Endothelial cell of umbilical vein (primary cell): ENCODE measurements around the gene B4GALNT4. TPM values are rescaled to one million over a fixed set of nuclear protein-coding genes. Genes with fewer than 3 reads are reported as not detected.

Experiments
- BruUV-seq: library from RNA; stranded (reverse); fragments of 400-500 nt; replicated peaks from 2 replicates; lab custom pipeline; 2021; lab: Mats Ljungman, UMichigan
- CTCF ChIA-PET: fragments of 300-600, 350-600 bp; sonication (Branson Sonifier 250); formaldehyde crosslinking; loops from one replicate; lab custom pipeline; 2021; ENCODE audit warnings: antibody characterized with exemption, inconsistent platforms; lab: Charles Lee
- POLR2A ChIA-PET: fragments of 300-600, 350-600 bp; sonication (Branson Sonifier 250); formaldehyde crosslinking; loops from one replicate; lab custom pipeline; 2021; ENCODE audit warnings: antibody characterized with exemption, inconsistent platforms; lab: Charles Lee
- DNase-seq: peaks from one replicate; pipeline ENCODE4 v3.0.0-alpha.2; 2011; ENCODE audit warnings: low read depth, low spot score
- FAIRE-seq: peaks from 2 replicates; lab custom pipeline; 2011; peaks lifted over from hg19 to GRCh38; lab: Jason Lieb, UNC
- H2AFZ ChIP-seq: 2 replicates; pipeline ENCODE4 v1.6.0; 2012; ENCODE audit warnings: low read depth, low read length, control low read depth, inconsistent platforms
- H3K27ac ChIP-seq: 2 replicates; pipeline ENCODE4 v1.5.1; 2011; ENCODE audit warnings: low read depth, mild to moderate bottlenecking, control low read depth, low read length, moderate library complexity; ENCODE audit not compliant: insufficient read depth
- H3K27me3 ChIP-seq, 2 experiments: 2 replicates each; pipeline versions ENCODE4 v1.6.0 to v1.6.1; 2011; ENCODE audit warnings: low read length in 2 of 2, mixed read lengths in 1 of 2; ENCODE audit not compliant: control insufficient read depth in 2 of 2, insufficient read depth in 2 of 2
- H3K36me3 ChIP-seq, 2 experiments: 2 replicates in 1 of 2; 3 replicates in 1 of 2; pipeline ENCODE4 v1.5.1; 2011; ENCODE audit warnings: low read length in 2 of 2, mild to moderate bottlenecking in 1 of 2, moderate library complexity in 1 of 2; ENCODE audit not compliant: control insufficient read depth in 2 of 2, insufficient read depth in 2 of 2; ENCODE audit errors: extremely low read depth in 1 of 2
- H3K4me1 ChIP-seq: 3 replicates; pipeline ENCODE4 v1.5.1; 2011; ENCODE audit warnings: mild to moderate bottlenecking, low read length; ENCODE audit not compliant: control insufficient read depth, insufficient read depth; ENCODE audit errors: extremely low read depth
- H3K4me2 ChIP-seq: 2 replicates; pipeline ENCODE4 v1.6.1; 2011; ENCODE audit warnings: low read length, control low read depth, mixed read lengths; ENCODE audit not compliant: insufficient read depth
- H3K4me3 ChIP-seq, 3 experiments: fragments of 200-600 bp in 1 of 3; sonication (generic), shearing (Covaris generic) in 1 of 3; replicated peaks in 1 of 3; 2 replicates each; pipeline ENCODE4 v1.5.1; 2011 to 2016; ENCODE audit warnings: control low read depth in 3 of 3, low read length in 3 of 3, mild to moderate bottlenecking in 2 of 3, inconsistent platforms in 1 of 3, low read depth in 1 of 3, moderate library complexity in 1 of 3; ENCODE audit not compliant: insufficient read depth in 1 of 3
- H3K79me2 ChIP-seq: 2 replicates; pipeline ENCODE4 v1.6.0; 2012; ENCODE audit warnings: low read length, inconsistent platforms; ENCODE audit not compliant: control insufficient read depth, insufficient read depth
- H3K9ac ChIP-seq: replicated peaks from 2 replicates; pipeline ENCODE3; 2011; ENCODE audit warnings: low read length, control low read depth; ENCODE audit not compliant: insufficient read depth; ENCODE audit errors: extremely low read depth
- H3K9me1 ChIP-seq: replicated peaks from 3 replicates; pipeline ENCODE4 v1.6.0; 2011; ENCODE audit warnings: mild to moderate bottlenecking, low read length; ENCODE audit not compliant: control insufficient read depth, insufficient read depth; ENCODE audit errors: extremely low read depth
- H3K9me3 ChIP-seq: replicated peaks from 2 replicates; pipeline ENCODE4 v1.5.1; 2012; ENCODE audit warnings: low read length, inconsistent platforms; ENCODE audit not compliant: control insufficient read depth, insufficient read depth
- H4K20me1 ChIP-seq: replicated peaks from 2 replicates; pipeline ENCODE3; 2011; ENCODE audit warnings: mild to moderate bottlenecking, low read length; ENCODE audit not compliant: control insufficient read depth, insufficient read depth; ENCODE audit errors: extremely low read depth
- EZH2 ChIP-seq: IDR thresholded peaks from 2 replicates; pipeline ENCODE4 v1.6.1; 2012; ENCODE audit warnings: borderline replicate concordance, low read depth, mild to moderate bottlenecking, moderate library complexity, low read length, inconsistent platforms; ENCODE audit not compliant: severe bottlenecking
- FOS ChIP-seq: IDR thresholded peaks from 2 replicates; pipeline ENCODE4 v1.6.1; 2011; ENCODE audit warnings: mild to moderate bottlenecking, low read length, moderate library complexity, borderline replicate concordance; ENCODE audit not compliant: insufficient read depth
- GATA2 ChIP-seq: IDR thresholded peaks from 2 replicates; pipeline ENCODE4 v1.7.0; 2011; ENCODE audit warnings: low read depth, mild to moderate bottlenecking, moderate library complexity, mixed read lengths, low read length; ENCODE audit not compliant: insufficient read length, insufficient read depth
- MYC ChIP-seq: IDR thresholded peaks from one replicate; pipeline ENCODE4 v1.6.1; 2011; ENCODE audit warnings: mild to moderate bottlenecking, low read depth, low read length
- POLR2A ChIP-seq: IDR thresholded peaks from 2 replicates; pipeline ENCODE4 v1.6.1; 2012; ENCODE audit warnings: low read depth, mild to moderate bottlenecking, control low read depth, low read length
- POLR2AphosphoS5 ChIP-seq: IDR thresholded peaks from 2 replicates; pipeline ENCODE4 v1.6.1; 2012; ENCODE audit warnings: low read depth, mild to moderate bottlenecking, control low read depth, low read length, moderate library complexity; ENCODE audit not compliant: insufficient read depth
- dilution Hi-C: fragments of 300-500 bp; cut with MboI; formaldehyde crosslinking; loops from one replicate; pipeline ENCODE4 v1.15.0; 2019; ENCODE audit warnings: low sequenced_read_pairs; ENCODE audit not compliant: extremely low pct_ligation_motif_present
- intact Hi-C: fragments of 100-400 bp; cut with micrococcal nuclease; formaldehyde crosslinking; loops from one replicate; pipeline ENCODE4 v1.10.0; 2022
- polyA plus RNA-seq, 4 experiments: library from polyadenylated mRNA; depleted of rRNA in 3 of 4; stranded (reverse) in 3 of 4; unstranded in 1 of 4; fragments of >200 nt; gene quantifications; 2 replicates each; pipeline versions ENCODE4 v1.2.1 to v1.2.3, GENCODE V29; 2011 to 2012; ENCODE audit warnings: missing spikeins in 1 of 4
- total RNA-seq: library from RNA; stranded (reverse); gene quantifications from 2 replicates; pipeline ENCODE4 v1.2.3, GENCODE V29; 2021
- TF ChIP-seq, protein P1 (sequence below), 2 donors: IDR thresholded peaks; 1 replicate in 1 of 2; 2 replicates in 1 of 2; pipeline ENCODE4 v1.5.1; 2011; ENCODE audit warnings: low read length in 2 of 2, mild to moderate bottlenecking in 2 of 2, moderate library complexity in 2 of 2, control low read depth in 1 of 2, inconsistent platforms in 1 of 2, low read depth in 1 of 2; ENCODE audit not compliant: insufficient read depth in 1 of 2; ENCODE audit errors: extremely low read depth in 1 of 2

Gene B4GALNT4
- total and polyA plus RNA-seq, 2 donors (not counting 3 experiments of a cell fraction or from before 2014, with no cell fraction given) = 9.2 to 9.6 TPM

DNA sequence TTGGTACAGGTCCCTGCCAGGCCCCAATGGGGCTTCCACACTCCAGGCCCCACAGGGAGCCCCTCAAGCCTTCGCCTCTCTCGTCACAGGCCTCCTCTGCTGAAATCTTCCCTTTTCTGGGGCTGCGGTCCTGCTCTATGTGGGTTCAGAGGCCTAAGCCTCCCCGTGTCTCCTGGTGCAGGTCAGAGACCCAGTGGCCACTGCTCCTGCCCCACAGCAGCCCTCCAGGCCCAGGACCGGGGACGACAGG lies 42.8 kb upstream of the B4GALNT4 start:
- Histone ChIP-seq H3K9me3 (no peaks in the 10 kb centered on the region), H3K27me3 (no peaks in the 10 kb centered on the region), H3K4me2 (no peak overlapping the region), H3K27ac (peak overlapping the region; percentile 59), H3K36me3 (no peaks in the 10 kb centered on the region), H4K20me1 (no peaks in the 10 kb centered on the region), H3K79me2 (no peaks in the 10 kb centered on the region), H2AFZ (peak overlapping the region; percentile 50), H3K4me3 (no peak overlapping the region), H3K9ac (no peak overlapping the region), H3K4me1 (peaks cover 15% of the 10 kb centered on the region), H3K9me1 (no peaks in the 10 kb centered on the region)
- no peak for FAIRE-seq
- CTCF ChIA-PET = interaction anchor here (1.2 to 1.3 kb wide), 2 partner anchors 22 to 24 kb away, joined by 3 to 4 read pairs; no protein-coding TSS in a partner anchor
- POLR2A ChIA-PET = no interaction called here
- intact Hi-C loops (loop anchor here (2.0 kb wide), 1 partner anchor 30 kb away; no protein-coding TSS in a partner anchor), dilution Hi-C loops (no loop called here)
- no peak for DNase-seq
- TF ChIP-seq FOS (no peak), EZH2 (no peak), MYC (no peak), POLR2A (no peak), GATA2 (no peak), POLR2AphosphoS5 (no peak)
- TF ChIP-seq, protein P1, sequence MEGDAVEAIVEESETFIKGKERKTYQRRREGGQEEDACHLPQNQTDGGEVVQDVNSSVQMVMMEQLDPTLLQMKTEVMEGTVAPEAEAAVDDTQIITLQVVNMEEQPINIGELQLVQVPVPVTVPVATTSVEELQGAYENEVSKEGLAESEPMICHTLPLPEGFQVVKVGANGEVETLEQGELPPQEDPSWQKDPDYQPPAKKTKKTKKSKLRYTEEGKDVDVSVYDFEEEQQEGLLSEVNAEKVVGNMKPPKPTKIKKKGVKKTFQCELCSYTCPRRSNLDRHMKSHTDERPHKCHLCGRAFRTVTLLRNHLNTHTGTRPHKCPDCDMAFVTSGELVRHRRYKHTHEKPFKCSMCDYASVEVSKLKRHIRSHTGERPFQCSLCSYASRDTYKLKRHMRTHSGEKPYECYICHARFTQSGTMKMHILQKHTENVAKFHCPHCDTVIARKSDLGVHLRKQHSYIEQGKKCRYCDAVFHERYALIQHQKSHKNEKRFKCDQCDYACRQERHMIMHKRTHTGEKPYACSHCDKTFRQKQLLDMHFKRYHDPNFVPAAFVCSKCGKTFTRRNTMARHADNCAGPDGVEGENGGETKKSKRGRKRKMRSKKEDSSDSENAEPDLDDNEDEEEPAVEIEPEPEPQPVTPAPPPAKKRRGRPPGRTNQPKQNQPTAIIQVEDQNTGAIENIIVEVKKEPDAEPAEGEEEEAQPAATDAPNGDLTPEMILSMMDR (IDR thresholded peaks at IDR 0.05; ENCODE audit: extremely low read depth in 1 of 2, insufficient read depth in 1 of 2, low read depth in 1 of 2, low read length in 2 of 2) = no peak
- no TSS peak for BruUV-seq
